LHCN-M2 (cell line): ENCODE results near the gene PRR9. TPM values are rescaled to one million over a fixed set of nuclear protein-coding genes. Genes with fewer than 3 reads are reported as not detected.

ENCODE experiments used
- DNase-seq: peaks from one replicate; pipeline ENCODE4 v3.0.0-alpha.2; 2012; ENCODE audit warnings: low read depth
- total RNA-seq: library from RNA; depleted of rRNA; stranded (reverse); fragments of >200 nt; gene quantifications from 2 replicates; pipeline ENCODE4 v1.2.3, GENCODE V29; 2014

The PRR9 gene
- total RNA-seq, 1 experiment from 2014 or later = not detected

- peak; percentile 7 for DNase-seq
Observed at GRCh38 chr1:153229076-153229829, 11.9 kb downstream of the PRR9 start.

GRCh38 chr1:153231363-153231762 is 14.0 kb downstream of the PRR9 start:
- DNase-seq = no peak

- no peak for DNase-seq
Observed at GRCh38 chr1:153231785-153232184, 14.4 kb downstream of the PRR9 start.

GRCh38 chr1:153232553-153232952 is 15.2 kb downstream of the PRR9 start:
- no peak for DNase-seq

GRCh38 chr1:153233448-153233847 is 16.1 kb downstream of the PRR9 start:
- DNase-seq = no peak

- DNase-seq = no peak
Observed at GRCh38 chr1:153238527-153238926, 21.1 kb downstream of the PRR9 start.

- no peak for DNase-seq
Observed at GRCh38 chr1:153242160-153242559, 24.8 kb downstream of the PRR9 start.

GRCh38 chr1:153245466-153245865 is 28.1 kb downstream of the PRR9 start:
- no peak for DNase-seq

GRCh38 chr1:153246018-153246417 is 28.6 kb downstream of the PRR9 start:
- no peak for DNase-seq

- DNase-seq = no peak
Observed at GRCh38 chr1:153246825-153247224, 29.4 kb downstream of the PRR9 start.

GRCh38 chr1:153248176-153248879 is 30.9 kb downstream of the PRR9 start:
- DNase-seq = no peak

- no peak for DNase-seq
Observed at GRCh38 chr1:153250166-153250565, 32.8 kb downstream of the PRR9 start.

GRCh38 chr1:153251087-153251486 is 33.7 kb downstream of the PRR9 start:
- no peak for DNase-seq

- no peak for DNase-seq
Observed at GRCh38 chr1:153251562-153251961, 34.2 kb downstream of the PRR9 start.

GRCh38 chr1:153251988-153252387 is 34.6 kb downstream of the PRR9 start:
- no peak for DNase-seq

GRCh38 chr1:153253076-153253475 is 35.7 kb downstream of the PRR9 start:
- DNase-seq = no peak

GRCh38 chr1:153253693-153254092 is 36.3 kb downstream of the PRR9 start:
- no peak for DNase-seq

- no peak for DNase-seq
Observed at GRCh38 chr1:153259387-153259786, 42.0 kb downstream of the PRR9 start, which contains the start of gene LORICRIN. Gene LORICRIN, plus strand, starts transcription at chr1:153259687. Its CDS starts 1,263 bp downstream, at chr1:153260950.

- no peak for DNase-seq
Observed at GRCh38 chr1:153260585-153261280, 43.3 kb downstream of the PRR9 start.

- no peak for DNase-seq
Observed at GRCh38 chr1:153261281-153262069, 44.1 kb downstream of the PRR9 start.

GRCh38 chr1:153262070-153262366 is 44.6 kb downstream of the PRR9 start:
- no peak for DNase-seq
